HL-60 (cell line): ENCODE measurements around the gene CACUL1.
"Not testable (repeated sequence)": the region's sequence is repeated elsewhere in the genome, so short reads cannot be mapped to it uniquely, and the experiment has no call there.

Experiments used
- DNase-seq, 2 experiments: peaks; one replicate each; pipeline ENCODE4 v3.0.0-alpha.2; 2010 to 2020; ENCODE audit warnings: low read depth in 1 of 2, low spot score in 1 of 2
- H3K27ac ChIP-seq: fragments of 250-450 bp; sonication (Bioruptor Pico); replicated peaks from 2 replicates; pipeline ENCODE4 v1.5.1; 2020; ENCODE audit warnings: mild to moderate bottlenecking, moderate library complexity
- H3K27me3 ChIP-seq: fragments of 250-450 bp; sonication (Bioruptor Pico); 2 replicates; pipeline ENCODE4 v1.5.1; 2021; ENCODE audit warnings: mild to moderate bottlenecking, moderate library complexity; ENCODE audit not compliant: insufficient read depth, poor library complexity, severe bottlenecking
- H3K4me3 ChIP-seq: replicated peaks from 2 replicates; pipeline ENCODE4 v1.5.1; 2011; ENCODE audit warnings: mild to moderate bottlenecking, control low read depth, low read length; ENCODE audit not compliant: insufficient read depth
- CTCF ChIP-seq: IDR thresholded peaks from one replicate; pipeline ENCODE4 v1.5.1; 2011; ENCODE audit warnings: low read length, control low read depth, inconsistent platforms; ENCODE audit not compliant: insufficient read depth
- GABPA ChIP-seq: IDR thresholded peaks from 2 replicates; pipeline ENCODE4 v1.6.1; 2012; ENCODE audit warnings: low read depth
- POLR2AphosphoS5 ChIP-seq: IDR thresholded peaks from 2 replicates; pipeline ENCODE4 v1.6.1; 2012; ENCODE audit warnings: low read depth
- REST ChIP-seq: IDR thresholded peaks from 2 replicates; pipeline ENCODE4 v1.6.1; 2012; ENCODE audit warnings: low read depth; ENCODE audit not compliant: insufficient replicate concordance
- SPI1 ChIP-seq: IDR thresholded peaks from 2 replicates; pipeline ENCODE4 v1.6.1; 2012; ENCODE audit warnings: low read depth, mild to moderate bottlenecking, borderline replicate concordance

CACUL1 gene

GRCh38 chr10:118746246-118746645 lies 8.5 kb downstream of the CACUL1 start:
- H3K4me3 ChIP-seq, result no peak overlapping the region
- DNase-seq, result no peak
- no peak overlapping the region for H3K27ac ChIP-seq
- TF ChIP-seq CTCF, result no peak
- no peak for TF ChIP-seq SPI1
- no peak for TF ChIP-seq POLR2AphosphoS5
- TF ChIP-seq GABPA, result no peak
- TF ChIP-seq REST, result no peak
- H3K27me3 ChIP-seq, result no peaks in the 10 kb centered on the region

GRCh38 chr10:118745056-118745455 lies 9.7 kb downstream of the CACUL1 start:
- H3K4me3 ChIP-seq, result no peak overlapping the region
- TF ChIP-seq POLR2AphosphoS5 (no peak), CTCF (no peak), GABPA (no peak), REST (no peak), SPI1 (no peak)
- no peaks in the 10 kb centered on the region for H3K27me3 ChIP-seq
- H3K27ac ChIP-seq, result no peak overlapping the region
- DNase-seq, result no peak

GRCh38 chr10:118744346-118744918 lies 10.3 kb downstream of the CACUL1 start:
- DNase-seq, H3K27me3 ChIP-seq, H3K27ac ChIP-seq, H3K4me3 ChIP-seq: not testable (repeated sequence)

GRCh38 chr10:118742782-118743181 lies 12.0 kb downstream of the CACUL1 start:
- no peak for DNase-seq
- TF ChIP-seq REST, result no peak
- no peak for TF ChIP-seq GABPA
- TF ChIP-seq SPI1, result no peak
- TF ChIP-seq CTCF, result no peak
- no peak for TF ChIP-seq POLR2AphosphoS5
- no peak overlapping the region for H3K4me3 ChIP-seq
- no peak overlapping the region for H3K27ac ChIP-seq
- H3K27me3 ChIP-seq, result no peaks in the 10 kb centered on the region
